ENCODE measurements around the gene LRRC8B.

The LRRC8B gene

GRCh38 chr1:89640440-89640839 is 115.8 kb downstream of the LRRC8B start:
- no peak for ATAC-seq
- TF ChIP-seq TCF4 (CRISPR knock-in tag; IDR thresholded peaks at IDR 0.05; ENCODE audit: borderline replicate concordance), result peak; percentile 73
- TF ChIP-seq CSDC2 (CRISPR knock-in tag; IDR thresholded peaks at IDR 0.05), result no peak
- no peak for TF ChIP-seq ARNTL (CRISPR knock-in tag; IDR thresholded peaks at IDR 0.05; ENCODE audit: borderline replicate concordance, low read depth)
- no peak for TF ChIP-seq PPARA (CRISPR knock-in tag; IDR thresholded peaks at IDR 0.05; ENCODE audit: borderline replicate concordance)
- TF ChIP-seq POU6F1 (CRISPR knock-in tag; IDR thresholded peaks at IDR 0.05; ENCODE audit: borderline replicate concordance, low read depth), result no peak
- no peak for TF ChIP-seq GLIS3 (CRISPR knock-in tag; IDR thresholded peaks at IDR 0.05)
- TF ChIP-seq ISL1 (CRISPR knock-in tag; IDR thresholded peaks at IDR 0.05), result peak; percentile 70
- TF ChIP-seq ZNF8 (CRISPR knock-in tag; IDR thresholded peaks at IDR 0.05), result no peak
- TF ChIP-seq CREB5 (CRISPR knock-in tag; IDR thresholded peaks at IDR 0.05; ENCODE audit: low read depth), result no peak
- TF ChIP-seq SNAI2 (CRISPR knock-in tag; IDR thresholded peaks at IDR 0.05), result no peak

- TF ChIP-seq CSDC2 (CRISPR knock-in tag; IDR thresholded peaks at IDR 0.05) (no peak), ARNTL (CRISPR knock-in tag; IDR thresholded peaks at IDR 0.05; ENCODE audit: borderline replicate concordance, low read depth) (no peak), ZC3H10 (CRISPR knock-in tag; IDR thresholded peaks at IDR 0.05) (no peak), BACH2 (CRISPR knock-in tag; IDR thresholded peaks at IDR 0.05; ENCODE audit: borderline replicate concordance) (no peak), OSR1 (CRISPR knock-in tag; IDR thresholded peaks at IDR 0.05) (no peak), CSRNP3 (CRISPR knock-in tag; IDR thresholded peaks at IDR 0.05) (no peak), ZNF70 (CRISPR knock-in tag; IDR thresholded peaks at IDR 0.05) (no peak), TOX (CRISPR knock-in tag; IDR thresholded peaks at IDR 0.05; ENCODE audit: borderline replicate concordance) (no peak), ZFP30 (CRISPR knock-in tag; IDR thresholded peaks at IDR 0.05) (no peak), ISL1 (CRISPR knock-in tag; IDR thresholded peaks at IDR 0.05) (no peak), GLIS3 (CRISPR knock-in tag; IDR thresholded peaks at IDR 0.05) (no peak), POU6F1 (CRISPR knock-in tag; IDR thresholded peaks at IDR 0.05; ENCODE audit: borderline replicate concordance, low read depth) (no peak), TSHZ2 (CRISPR knock-in tag; IDR thresholded peaks at IDR 0.05) (no peak), ZNF565 (CRISPR knock-in tag; conservative IDR thresholded peaks at IDR 0.05; ENCODE audit: low read depth) (no peak), PPARA (CRISPR knock-in tag; IDR thresholded peaks at IDR 0.05; ENCODE audit: borderline replicate concordance) (no peak), PATZ1 (CRISPR knock-in tag; IDR thresholded peaks at IDR 0.05; ENCODE audit: borderline replicate concordance) (no peak), ZFP3 (CRISPR knock-in tag; IDR thresholded peaks at IDR 0.05) (no peak), CREB5 (CRISPR knock-in tag; IDR thresholded peaks at IDR 0.05; ENCODE audit: low read depth) (no peak), ZNF8 (CRISPR knock-in tag; IDR thresholded peaks at IDR 0.05) (no peak), ESRRG (CRISPR knock-in tag; IDR thresholded peaks at IDR 0.05) (no peak)
Measured at GRCh38 chr1:89641781-89642180, 117.2 kb downstream of the LRRC8B start.

More at GRCh38 chr1:89641781-89642180, 117.2 kb downstream of the LRRC8B start:
- ATAC-seq, result no peak

Data from SK-N-SH treated with all-trans-retinoic acid at 6 μM for 48 hours (cell line).